ENCODE measurements around the gene FGF21. TPM values are rescaled to one million over a fixed set of nuclear protein-coding genes. Genes with fewer than 3 reads are reported as not detected.
A peak's percentile ranks its signal among the peaks of the same experiment; 100 is the strongest.

Gene FGF21
- total RNA-seq, 4 donors from 2014 or later: not detected

- Histone ChIP-seq H3K27me3 (peaks cover 20% of the 10 kb centered on the region), H3K9me3 (no peaks in the 10 kb centered on the region), H3K27ac (peak overlapping the region; percentile 68 to 75 (median 69)), H3K36me3 (no peaks in the 10 kb centered on the region), H3K4me3 (peak overlapping the region; percentile 32 to 60 (median 45)), H3K4me1 (peaks cover 0 to 30% (median 11%) of the 10 kb centered on the region in 4 donors)
- intact Hi-C loops (cut with DNase I; ENCODE audit: low total_unique reads) (loop anchor here (5.0 to 10.0 kb wide), 2 partner anchors 65 to 92 kb away; partner anchors contain the start of genes CA11 and NTN5), in situ Hi-C loops (cut with MboI; ENCODE audit: low pct_ligation_motif_present in 1 of 4, low pct_unique_long_range_greater_than_20kb in 1 of 4, low sequenced_read_pairs in 3 of 4) (loop anchor here in 1 of 4 donors (10.0 kb wide), 1 partner anchor 95 kb away; the partner anchor contains the start of gene CA11)
- DNase-seq: no peak
- TF ChIP-seq POLR2A (IDR thresholded peaks at IDR 0.05): no peak
- TF ChIP-seq EP300 (IDR thresholded peaks at IDR 0.05; ENCODE audit: low read depth): no peak
- TF ChIP-seq POLR2AphosphoS5 (IDR thresholded peaks at IDR 0.05): no peak
- TF ChIP-seq CTCF (IDR thresholded peaks at IDR 0.05): no peak
- WGBS, 2 donors (ENCODE audit: low coverage in 1 of 2): 17% methylated on average over 40 of the region's 51 CpGs; no CpG with 5 or more reads in 1 of the 2 donors
Measured at GRCh38 chr19:48739404-48740163, 15.7 kb upstream of the FGF21 start.

GRCh38 chr19:48740164-48740972 lies 15.0 kb upstream of the FGF21 start, which contains the start of gene RASIP1:
RASIP1 (minus strand) TSS chr19:48740610; CDS start chr19:48740282, 328 bp downstream.
- intact Hi-C loops (cut with DNase I; ENCODE audit: low total_unique reads): loop anchor here (10.0 kb wide), 1 partner anchor 66 kb away; the partner anchor contains the start of gene NTN5
- H3K4me3 ChIP-seq: peak within 1 kb of the TSS in 3 of 4 donors; percentile 38 to 60 (median 52)
- no peaks in the 10 kb centered on the region for H3K36me3 ChIP-seq
- TF ChIP-seq CTCF (IDR thresholded peaks at IDR 0.05) (no peak), POLR2AphosphoS5 (IDR thresholded peaks at IDR 0.05) (peak in 1 of 3 donors; percentile 17), EP300 (IDR thresholded peaks at IDR 0.05; ENCODE audit: low read depth) (no peak), POLR2A (IDR thresholded peaks at IDR 0.05) (no peak)
- in situ Hi-C loops (cut with MboI; ENCODE audit: low pct_ligation_motif_present in 1 of 4, low pct_unique_long_range_greater_than_20kb in 1 of 4, low sequenced_read_pairs in 3 of 4): loop anchor here in 1 of 4 donors (10.0 kb wide), 1 partner anchor 96 kb away; the partner anchor contains the start of gene CA11
- H3K4me1 ChIP-seq: peaks cover 0 to 27% (median 9%) of the 10 kb centered on the region in 4 donors
- WGBS, 2 donors (ENCODE audit: low coverage in 1 of 2): 66% methylated on average over 27 of the region's 27 CpGs; no CpG with 5 or more reads in 1 of the 2 donors
- H3K9me3 ChIP-seq: no peaks in the 10 kb centered on the region
- peak within 1 kb of the TSS; percentile 68 to 75 (median 69) for H3K27ac ChIP-seq
- peaks cover 18% of the 10 kb centered on the region for H3K27me3 ChIP-seq
- DNase-seq: no peak

- H3K27ac ChIP-seq: peak overlapping the region; percentile 15 to 75 (median 28)
Measured at GRCh38 chr19:48741129-48741999, 14.0 kb upstream of the FGF21 start.

More at GRCh38 chr19:48741129-48741999, 14.0 kb upstream of the FGF21 start:
- TF ChIP-seq POLR2A (IDR thresholded peaks at IDR 0.05) (peak; percentile 8), POLR2AphosphoS5 (IDR thresholded peaks at IDR 0.05) (peak in 1 of 3 donors; percentile 18), EP300 (IDR thresholded peaks at IDR 0.05; ENCODE audit: low read depth) (no peak)
- Histone ChIP-seq H3K4me1 (peaks cover 0 to 27% (median 9%) of the 10 kb centered on the region in 4 donors), H3K4me3 (peak overlapping the region in 1 of 4 donors; percentile 1), H3K9me3 (no peaks in the 10 kb centered on the region), H3K36me3 (no peaks in the 10 kb centered on the region), H3K27me3 (peaks cover 25% of the 10 kb centered on the region)
- 40 to 56% methylated on average over 3 to 35 of the region's 35 CpGs for WGBS, 2 donors (ENCODE audit: low coverage in 1 of 2)
- peak; percentile 59 for DNase-seq
- in situ Hi-C loops (cut with MboI; ENCODE audit: low pct_ligation_motif_present in 1 of 4, low pct_unique_long_range_greater_than_20kb in 1 of 4, low sequenced_read_pairs in 3 of 4): loop anchor here in 1 of 4 donors (10.0 kb wide), 1 partner anchor 97 kb away; the partner anchor contains the start of gene CA11
- intact Hi-C loops (cut with DNase I; ENCODE audit: low total_unique reads): loop anchor here (10.0 kb wide), 1 partner anchor 67 kb away; the partner anchor contains the start of gene NTN5
